DMS 273 treated with DMSO at 0.1 percent for 48 hours (cell line): Measurements from ENCODE around the gene SLC13A4.
"Not testable (repeated sequence)": the region's sequence is repeated elsewhere in the genome, so short reads cannot be mapped to it uniquely, and the experiment has no call there.

Experiments used
- DNase-seq: peaks from one replicate; lab custom pipeline; 2025; lab: John Stamatoyannopoulos, UW

The SLC13A4 gene, protein sequence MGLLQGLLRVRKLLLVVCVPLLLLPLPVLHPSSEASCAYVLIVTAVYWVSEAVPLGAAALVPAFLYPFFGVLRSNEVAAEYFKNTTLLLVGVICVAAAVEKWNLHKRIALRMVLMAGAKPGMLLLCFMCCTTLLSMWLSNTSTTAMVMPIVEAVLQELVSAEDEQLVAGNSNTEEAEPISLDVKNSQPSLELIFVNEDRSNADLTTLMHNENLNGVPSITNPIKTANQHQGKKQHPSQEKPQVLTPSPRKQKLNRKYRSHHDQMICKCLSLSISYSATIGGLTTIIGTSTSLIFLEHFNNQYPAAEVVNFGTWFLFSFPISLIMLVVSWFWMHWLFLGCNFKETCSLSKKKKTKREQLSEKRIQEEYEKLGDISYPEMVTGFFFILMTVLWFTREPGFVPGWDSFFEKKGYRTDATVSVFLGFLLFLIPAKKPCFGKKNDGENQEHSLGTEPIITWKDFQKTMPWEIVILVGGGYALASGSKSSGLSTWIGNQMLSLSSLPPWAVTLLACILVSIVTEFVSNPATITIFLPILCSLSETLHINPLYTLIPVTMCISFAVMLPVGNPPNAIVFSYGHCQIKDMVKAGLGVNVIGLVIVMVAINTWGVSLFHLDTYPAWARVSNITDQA

GRCh38 chr7:135728136-135728669, at the start of gene SLC13A4:
Gene SLC13A4 (minus strand): TSS chr7:135728186. CDS start chr7:135727496, 690 bp downstream.
- no peak for DNase-seq

DNA sequence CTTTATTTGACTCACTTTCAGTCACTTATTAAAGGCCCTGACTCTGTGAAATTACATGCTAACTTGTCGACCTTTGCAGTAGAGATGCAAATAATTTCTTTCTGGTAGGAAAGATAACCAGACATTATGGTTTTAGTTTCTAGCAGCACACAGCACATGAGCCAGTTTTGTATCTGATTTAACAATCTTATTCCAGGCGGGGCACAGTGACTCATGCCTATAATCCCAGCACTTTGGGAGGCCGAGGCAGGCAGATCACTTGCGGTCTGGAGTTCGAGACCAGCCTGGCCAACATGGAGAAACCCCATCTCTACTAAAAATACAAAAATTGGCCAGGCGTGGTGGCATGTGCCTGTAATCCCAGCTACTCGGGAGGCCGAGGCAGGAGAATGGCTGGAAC, 47.9 kb upstream of the SLC13A4 start:
- not testable (repeated sequence) for DNase-seq

GRCh38 chr7:135775230-135775629, 47.2 kb upstream of the SLC13A4 start:
- no peak for DNase-seq

- DNase-seq: no peak
Measured at GRCh38 chr7:135774284-135774683, 46.3 kb upstream of the SLC13A4 start.

DNA sequence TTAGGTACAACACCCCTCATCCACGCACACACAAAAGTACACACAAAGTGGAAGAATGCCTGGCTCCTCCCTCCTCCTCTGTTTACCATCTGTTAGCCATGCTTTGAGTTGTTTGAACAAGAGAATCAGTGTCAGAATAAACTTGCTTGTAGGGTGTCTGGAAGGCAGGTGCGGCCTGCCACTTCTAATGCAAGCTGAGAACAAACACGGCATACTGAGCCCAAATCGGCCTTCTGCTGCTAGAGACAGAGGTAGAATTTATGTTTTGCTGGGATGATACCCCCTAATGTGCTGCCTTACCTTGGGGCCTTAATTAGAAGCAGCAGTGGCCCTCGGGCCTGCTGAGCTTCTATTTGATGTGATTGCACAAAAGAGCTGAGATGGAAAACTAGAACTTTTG, 45.5 kb upstream of the SLC13A4 start:
- no peak for DNase-seq

DNA sequence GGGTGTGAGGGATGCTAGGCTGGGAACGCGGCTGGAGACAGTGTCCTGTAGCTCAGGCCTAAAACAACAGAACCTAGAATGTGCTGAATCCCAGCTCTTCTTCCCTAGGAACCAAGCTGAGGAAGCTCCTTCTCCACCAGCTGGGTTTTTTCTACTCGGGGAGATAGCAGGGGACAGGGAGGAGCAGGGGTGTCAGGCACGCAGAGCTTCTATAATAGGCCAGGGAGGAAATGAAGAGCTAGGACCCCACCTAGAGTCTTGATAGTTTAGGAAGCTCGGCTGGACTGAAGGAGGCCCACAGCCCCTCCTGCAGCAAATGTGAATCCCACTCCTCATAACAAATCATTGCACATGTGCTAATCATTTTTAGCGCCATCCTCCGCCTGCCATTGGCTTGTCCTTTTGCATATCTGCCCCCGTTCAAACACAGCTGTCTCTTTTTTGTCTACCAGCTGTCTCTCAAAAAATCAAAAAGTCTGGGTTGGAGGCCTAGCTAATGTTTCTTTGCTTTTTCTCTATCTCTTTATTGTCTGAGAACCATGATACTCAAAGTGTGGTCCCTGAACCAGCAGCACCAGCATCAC, 44.7 kb upstream of the SLC13A4 start:
- no peak for DNase-seq

GRCh38 chr7:135771961-135772638, 44.1 kb upstream of the SLC13A4 start:
- DNase-seq: no peak

DNA sequence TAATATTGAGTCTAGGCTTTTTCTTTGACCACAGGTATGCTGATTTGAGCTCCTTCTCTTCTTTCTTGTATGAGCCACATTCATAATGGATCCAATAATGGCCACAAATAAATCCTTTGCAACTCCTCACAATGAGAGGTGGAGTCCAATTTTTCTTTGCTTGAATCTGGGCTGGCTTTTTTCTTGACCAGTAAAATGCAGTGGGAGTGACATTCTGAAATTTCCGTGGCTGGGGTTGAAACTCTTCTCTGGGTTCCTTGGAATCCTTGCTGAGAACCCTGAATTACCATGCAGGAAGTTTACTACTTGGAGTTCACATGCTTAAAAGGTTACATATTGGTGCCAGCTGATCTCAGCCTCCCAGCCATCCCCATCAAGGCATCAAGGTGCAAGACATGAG, 43.1 kb upstream of the SLC13A4 start:
- DNase-seq: no peak

- no peak for DNase-seq
Measured at GRCh38 chr7:135770139-135770710, 42.2 kb upstream of the SLC13A4 start.

GRCh38 chr7:135769005-135769802, 41.2 kb upstream of the SLC13A4 start:
- no peak for DNase-seq

DNA sequence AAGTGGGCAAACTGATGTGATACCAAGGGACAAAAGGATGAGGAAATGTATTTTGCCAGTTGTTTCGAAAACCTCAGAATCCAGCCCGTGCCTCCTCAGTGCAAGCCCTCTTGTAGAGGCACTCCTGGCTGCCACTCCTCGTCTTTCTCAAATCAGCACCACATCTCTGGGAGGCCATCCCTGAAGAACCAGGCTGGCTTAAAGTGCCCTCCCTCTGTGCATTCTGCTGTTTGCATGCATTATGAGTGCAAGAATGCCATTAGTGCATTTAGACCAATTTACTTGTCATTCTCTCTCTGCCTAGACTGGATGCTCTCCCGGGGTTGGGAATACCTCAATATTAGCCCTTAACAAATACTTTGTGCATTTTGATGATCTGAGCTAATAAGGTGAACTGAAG, 40.5 kb upstream of the SLC13A4 start:
- DNase-seq: no peak

DNA sequence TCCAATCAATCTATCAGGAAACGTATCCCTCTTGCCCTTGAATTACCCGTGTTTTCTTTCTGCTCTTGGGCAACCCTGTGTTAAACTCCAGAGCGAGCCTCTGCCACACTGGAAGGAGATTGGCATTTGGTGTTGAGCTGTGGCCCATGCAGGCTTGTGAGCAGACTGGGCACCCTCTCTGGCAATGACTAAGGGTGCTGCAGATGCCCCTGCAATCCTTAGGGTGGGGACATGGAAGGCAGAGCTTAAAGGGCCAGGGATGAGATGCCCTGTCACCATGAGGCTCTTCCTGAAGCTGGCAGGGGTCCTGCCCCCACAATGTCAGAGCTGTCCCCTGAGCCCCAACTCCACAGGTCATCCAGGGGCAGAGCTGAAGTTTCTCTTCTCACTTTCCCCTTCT, 40.1 kb upstream of the SLC13A4 start:
- no peak for DNase-seq

DNA sequence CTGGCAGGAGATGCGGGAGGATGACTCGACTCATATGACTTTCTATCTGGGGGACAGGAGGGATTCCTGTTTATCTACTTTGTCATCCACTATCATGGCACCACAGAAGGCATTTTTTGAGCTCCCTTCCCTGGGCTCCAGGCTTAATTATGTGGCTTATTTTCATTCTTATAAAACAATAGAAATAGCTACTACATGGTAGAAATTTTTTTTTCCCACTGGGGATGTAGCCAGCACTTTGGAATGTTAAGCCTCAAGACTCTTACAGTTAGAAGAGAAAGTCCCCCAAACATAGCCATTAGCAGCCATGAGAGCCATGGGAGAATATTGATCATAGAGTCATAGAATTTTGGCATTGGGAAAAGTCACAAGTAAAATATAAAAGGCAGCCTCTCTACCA, 35.3 kb upstream of the SLC13A4 start:
- DNase-seq: no peak

- DNase-seq: no peak
Measured at GRCh38 chr7:135761751-135762488, 33.9 kb upstream of the SLC13A4 start.

DNA sequence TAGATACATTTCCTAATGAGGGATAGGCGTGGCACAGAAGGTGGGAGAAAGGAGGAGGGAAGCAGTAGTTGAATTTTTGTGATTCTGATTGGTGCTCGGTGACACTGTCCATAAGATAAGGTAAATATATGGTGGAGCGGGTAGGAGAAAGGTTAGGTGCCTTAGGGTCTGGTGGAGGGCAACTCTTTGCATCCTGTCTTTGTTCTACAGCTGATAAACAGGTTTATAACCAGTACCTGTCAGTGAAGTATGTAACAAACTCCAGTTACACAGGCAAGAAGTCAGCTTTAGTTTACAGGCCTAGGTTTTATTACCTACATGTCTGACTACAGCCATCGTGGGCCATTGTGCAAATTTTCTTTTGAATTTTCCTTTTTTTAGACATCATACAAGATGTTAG, 31.5 kb upstream of the SLC13A4 start:
- no peak for DNase-seq

- DNase-seq: no peak
Measured at GRCh38 chr7:135758531-135758932, 30.5 kb upstream of the SLC13A4 start.

DNA sequence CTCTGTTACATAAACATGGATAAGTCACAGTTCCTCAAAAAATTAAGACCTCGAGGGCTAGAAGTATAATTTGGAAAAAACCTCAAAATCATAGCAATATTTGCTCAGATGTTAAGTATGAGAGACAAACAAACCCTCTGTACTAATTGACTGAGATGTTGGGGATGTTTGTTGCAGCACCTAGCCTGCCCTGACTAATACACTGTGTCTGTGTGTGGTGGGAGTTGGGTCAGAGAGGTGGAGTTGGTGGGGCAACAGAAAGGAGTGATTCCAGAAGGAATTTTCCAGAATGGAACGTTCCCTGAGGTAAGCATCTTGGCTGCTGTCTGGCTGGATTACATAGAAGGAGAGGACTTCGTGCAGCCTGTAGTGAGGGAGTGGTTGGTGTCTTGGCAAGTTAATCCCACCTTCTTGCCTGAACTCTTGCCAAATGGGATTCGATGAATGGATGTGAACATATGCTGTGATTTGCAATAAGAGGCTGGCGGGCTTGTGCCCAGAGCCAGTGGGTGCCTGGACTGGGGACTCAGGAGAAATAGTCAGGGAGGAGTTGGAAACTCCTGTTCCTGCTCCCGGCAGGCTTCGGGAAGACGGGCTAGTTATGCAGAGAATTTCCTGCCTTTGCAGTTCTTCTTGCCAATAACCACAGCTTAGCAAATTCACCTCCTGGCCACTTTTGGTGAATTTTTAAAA, 29.9 kb upstream of the SLC13A4 start:
- peak; percentile 68 for DNase-seq

DNA sequence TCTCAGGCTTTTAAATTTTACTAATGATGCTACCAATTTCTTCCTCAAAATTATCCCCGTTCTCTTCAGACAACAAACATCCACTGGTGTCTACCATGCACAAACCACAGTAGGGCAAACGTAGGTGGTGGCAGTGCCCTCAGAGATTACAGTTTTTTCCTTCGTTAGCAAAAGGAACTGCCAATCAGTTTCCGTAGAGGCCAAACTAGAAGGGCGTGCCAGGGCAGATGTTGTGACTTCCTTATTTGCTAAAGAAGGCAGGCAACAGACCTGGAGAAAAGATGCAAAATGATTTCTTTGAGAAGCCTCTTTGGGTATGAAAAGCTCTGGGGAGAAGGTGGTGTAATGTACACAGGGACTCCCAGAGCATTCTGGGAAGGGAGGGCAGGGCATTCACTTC, 28.2 kb upstream of the SLC13A4 start:
- DNase-seq: no peak

GRCh38 chr7:135755351-135755753, 27.4 kb upstream of the SLC13A4 start:
- DNase-seq: no peak
